AG04450 (cell line): ENCODE results near the gene INO80C. TPM values are rescaled to one million over a fixed set of nuclear protein-coding genes. Genes with fewer than 3 reads are reported as not detected.

Experiments used
- CTCF ChIA-PET: fragments of 300-600, 350-600 bp; formaldehyde crosslinking; extraction: SDS; loops from one replicate; lab custom pipeline; 2022; ENCODE audit warnings: antibody characterized with exemption, inconsistent platforms; lab: Charles Lee
- POLR2A ChIA-PET: fragments of 350-600 bp; formaldehyde crosslinking; extraction: SDS; loops from one replicate; lab custom pipeline; 2021; ENCODE audit warnings: antibody characterized with exemption, inconsistent platforms; lab: Yijun Ruan, JAX
- DNase-seq: peaks from one replicate; pipeline ENCODE4 v3.0.0-alpha.2; 2011; ENCODE audit warnings: low read depth, low spot score
- H3K27ac ChIP-seq: one replicate; pipeline ENCODE4 v1.5.1; 2012; ENCODE audit warnings: low read depth, low read length, control low read depth
- H3K27me3 ChIP-seq: one replicate; pipeline ENCODE4 v1.6.0; 2012; ENCODE audit warnings: low read length; ENCODE audit not compliant: control insufficient read depth, insufficient read depth
- H3K4me3 ChIP-seq: 2 replicates; pipeline ENCODE4 v1.5.1; 2011; ENCODE audit warnings: mild to moderate bottlenecking, low read depth, low read length, control low read depth
- H3K9me3 ChIP-seq: 2 replicates; pipeline ENCODE4 v1.5.1; 2012; ENCODE audit warnings: low read length; ENCODE audit not compliant: control insufficient read depth, insufficient read depth
- polyA plus RNA-seq: library from polyadenylated mRNA; depleted of rRNA; stranded (reverse); fragments of >200 nt; gene quantifications from 2 replicates; pipeline ENCODE4 v1.2.3, GENCODE V29; 2011
- TF ChIP-seq, protein P1 (sequence below): IDR thresholded peaks from 2 replicates; pipeline ENCODE4 v1.5.1; 2011; ENCODE audit warnings: low read depth, low read length, control low read depth, inconsistent platforms

INO80C gene
- polyA plus RNA-seq, 1 experiment, result 13.2 TPM

DNA sequence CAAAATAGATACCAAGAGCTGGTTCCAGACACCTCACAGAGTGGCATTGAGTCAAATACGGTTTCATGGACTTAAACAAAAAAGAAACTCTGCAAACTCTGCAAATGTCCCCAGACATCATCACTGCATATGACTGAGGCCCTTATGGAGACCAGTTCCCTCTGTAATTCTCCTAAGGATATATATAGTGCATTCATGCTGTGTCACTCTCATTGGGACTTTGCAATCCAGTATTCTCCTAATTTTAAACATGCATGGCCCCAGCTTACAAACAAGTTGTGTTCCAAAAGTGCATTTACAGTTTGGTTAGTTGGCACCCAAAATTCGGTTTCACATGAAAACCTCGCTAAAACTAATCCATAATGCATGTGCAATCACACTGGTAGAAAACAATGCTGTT, 18.6 kb upstream of the INO80C start:
- H3K9me3 ChIP-seq, result no peaks in the 10 kb centered on the region
- ChIA-PET POLR2A (no interaction called here), CTCF (no interaction called here)
- H3K4me3 ChIP-seq, result no peak overlapping the region
- no peak overlapping the region for H3K27ac ChIP-seq
- TF ChIP-seq, protein P1, sequence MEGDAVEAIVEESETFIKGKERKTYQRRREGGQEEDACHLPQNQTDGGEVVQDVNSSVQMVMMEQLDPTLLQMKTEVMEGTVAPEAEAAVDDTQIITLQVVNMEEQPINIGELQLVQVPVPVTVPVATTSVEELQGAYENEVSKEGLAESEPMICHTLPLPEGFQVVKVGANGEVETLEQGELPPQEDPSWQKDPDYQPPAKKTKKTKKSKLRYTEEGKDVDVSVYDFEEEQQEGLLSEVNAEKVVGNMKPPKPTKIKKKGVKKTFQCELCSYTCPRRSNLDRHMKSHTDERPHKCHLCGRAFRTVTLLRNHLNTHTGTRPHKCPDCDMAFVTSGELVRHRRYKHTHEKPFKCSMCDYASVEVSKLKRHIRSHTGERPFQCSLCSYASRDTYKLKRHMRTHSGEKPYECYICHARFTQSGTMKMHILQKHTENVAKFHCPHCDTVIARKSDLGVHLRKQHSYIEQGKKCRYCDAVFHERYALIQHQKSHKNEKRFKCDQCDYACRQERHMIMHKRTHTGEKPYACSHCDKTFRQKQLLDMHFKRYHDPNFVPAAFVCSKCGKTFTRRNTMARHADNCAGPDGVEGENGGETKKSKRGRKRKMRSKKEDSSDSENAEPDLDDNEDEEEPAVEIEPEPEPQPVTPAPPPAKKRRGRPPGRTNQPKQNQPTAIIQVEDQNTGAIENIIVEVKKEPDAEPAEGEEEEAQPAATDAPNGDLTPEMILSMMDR, result no peak
- DNase-seq, result no peak
- peaks cover 2% of the 10 kb centered on the region for H3K27me3 ChIP-seq

DNA sequence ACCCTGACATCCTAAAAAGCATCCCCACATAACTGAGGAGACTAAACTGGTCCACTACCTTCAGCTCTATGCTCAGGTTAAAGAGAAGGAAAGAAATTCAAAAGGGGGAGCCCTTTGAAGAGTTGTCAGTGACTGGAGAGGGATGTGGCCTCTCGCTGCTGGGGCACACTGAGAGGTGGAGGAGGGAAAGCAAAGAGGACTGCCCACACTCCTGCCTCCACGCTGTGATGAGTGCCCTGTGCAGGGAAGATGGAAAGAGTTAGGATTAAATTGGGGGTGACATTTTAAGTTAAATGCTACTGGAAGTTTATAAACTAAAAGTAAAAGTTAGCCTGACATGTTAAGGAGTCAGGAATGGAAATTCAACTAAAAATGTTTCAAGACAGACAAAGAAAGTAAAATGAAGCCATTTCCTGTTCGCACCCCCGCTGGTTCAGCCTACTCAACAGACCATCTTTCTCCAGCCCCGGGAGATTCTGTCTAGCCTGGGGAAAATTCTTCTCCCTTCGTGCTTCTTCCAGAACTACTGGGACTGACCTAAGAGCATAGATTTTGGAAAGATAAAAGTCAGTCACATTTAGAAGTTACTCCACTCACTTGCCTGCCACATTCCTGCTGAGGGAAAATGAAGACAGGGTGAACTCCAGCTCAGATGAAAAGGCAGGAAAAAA, 17.8 kb upstream of the INO80C start:
- ChIA-PET CTCF (no interaction called here), POLR2A (no interaction called here)
- TF ChIP-seq, protein P1, result no peak
- no peak for DNase-seq
- Histone ChIP-seq H3K9me3 (no peaks in the 10 kb centered on the region), H3K4me3 (no peak overlapping the region), H3K27me3 (peaks cover 2% of the 10 kb centered on the region), H3K27ac (no peak overlapping the region)

DNA sequence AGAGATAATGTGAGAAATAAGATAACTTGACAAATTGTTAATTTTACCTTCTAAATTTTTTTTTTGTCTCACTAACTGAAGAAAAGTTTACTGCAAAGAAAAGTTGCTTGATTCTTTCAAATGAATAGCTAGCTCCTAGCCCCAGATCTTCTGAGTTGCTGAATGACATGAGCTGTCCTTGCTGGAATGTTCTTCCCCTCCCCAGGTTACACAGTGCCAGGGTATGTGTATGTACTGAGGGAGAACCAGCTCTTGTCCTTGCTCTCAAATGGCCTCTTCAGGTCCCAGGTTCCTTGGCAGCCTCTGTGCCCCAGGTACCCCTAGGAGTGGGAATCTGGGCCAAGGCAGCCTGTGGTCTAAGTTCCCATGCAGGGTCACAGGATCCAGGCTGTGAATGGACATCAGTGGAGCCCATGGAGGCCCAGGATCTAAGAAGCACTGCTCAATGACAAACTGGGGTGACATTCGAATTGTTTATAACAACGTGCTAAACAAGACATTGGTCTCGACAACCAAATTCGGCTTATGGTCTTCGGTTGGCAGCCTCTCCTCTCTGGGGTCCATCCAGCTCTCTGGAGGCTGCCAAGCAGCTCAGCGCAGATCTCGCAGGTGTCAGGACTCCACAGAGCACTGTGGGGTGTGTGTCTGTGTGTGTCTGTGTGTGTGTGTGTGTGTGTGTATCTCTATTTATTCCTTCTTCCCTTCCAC, 17.1 kb upstream of the INO80C start:
- ChIA-PET POLR2A (no interaction called here), CTCF (no interaction called here)
- Histone ChIP-seq H3K27ac (no peak overlapping the region), H3K27me3 (peaks cover 2% of the 10 kb centered on the region), H3K4me3 (no peak overlapping the region), H3K9me3 (no peaks in the 10 kb centered on the region)
- TF ChIP-seq, protein P1, result no peak
- no peak for DNase-seq

DNA sequence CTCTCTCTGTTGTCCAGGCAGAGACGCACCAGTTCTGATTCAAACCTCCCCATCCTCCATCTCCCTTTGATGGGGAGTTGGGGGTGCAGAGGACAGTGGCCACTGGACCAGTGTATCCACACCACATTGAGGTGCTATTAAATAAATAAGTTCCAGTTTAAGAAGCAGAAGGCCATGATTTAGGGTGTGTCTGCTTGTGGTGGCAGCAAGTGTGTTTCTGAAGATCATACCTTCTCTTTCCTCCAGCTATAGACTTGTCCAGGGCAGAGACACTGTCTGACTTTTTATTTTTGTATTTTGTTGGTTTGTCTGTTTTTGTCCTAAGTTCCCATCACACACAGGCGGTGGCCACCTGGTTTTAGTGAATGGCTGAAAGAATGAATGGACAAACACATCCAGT, 16.5 kb upstream of the INO80C start:
- Histone ChIP-seq H3K27ac (no peak overlapping the region), H3K4me3 (no peak overlapping the region), H3K27me3 (peaks cover 2% of the 10 kb centered on the region), H3K9me3 (no peaks in the 10 kb centered on the region)
- TF ChIP-seq, protein P1, result no peak
- no peak for DNase-seq
- POLR2A ChIA-PET, result interaction anchor here (0.5 to 1.5 kb wide), 2 partner anchors 12 to 16 kb away, joined by 4 to 9 read pairs; partner anchors contain the start of gene INO80C
- CTCF ChIA-PET, result no interaction called here
